Measurements from ENCODE around the gene APOL2.
"Not testable (repeated sequence)": the region's sequence is repeated elsewhere in the genome, so short reads cannot be mapped to it uniquely, and the experiment has no call there.

The APOL2 gene

DNA sequence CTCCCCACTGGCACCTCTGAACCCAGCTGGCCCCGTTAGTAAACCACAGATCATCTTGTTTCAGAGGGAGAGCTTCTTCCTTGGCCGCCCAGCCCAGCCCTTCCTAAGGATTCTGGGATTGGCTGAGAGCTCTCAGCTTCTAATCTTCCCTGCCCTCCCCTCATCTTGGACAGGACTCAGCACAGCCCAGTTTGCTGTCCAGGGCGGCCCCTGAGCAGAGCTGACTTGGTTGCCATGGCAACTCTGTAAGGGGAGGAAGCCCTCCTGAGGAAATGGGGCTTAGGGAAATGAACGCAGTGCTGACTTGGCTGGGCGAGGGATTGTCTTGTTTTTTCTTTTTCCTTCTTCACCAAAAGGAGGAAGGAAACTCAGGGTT, 42.3 kb downstream of the APOL2 start:
- Histone ChIP-seq H3K9ac (ENCODE audit: low read length) (no peak overlapping the region), H3K4me1 (ENCODE audit: control insufficient read depth, insufficient read depth, low read length) (peaks cover 26% of the 10 kb centered on the region), H3K27me3 (ENCODE audit: control insufficient read depth, insufficient read depth, low read length) (no peaks in the 10 kb centered on the region), H3K36me3 (ENCODE audit: control insufficient read depth, insufficient read depth, low read length) (no peaks in the 10 kb centered on the region), H3K4me3 (ENCODE audit: low read length) (no peak overlapping the region), H3K9me3 (ENCODE audit: control insufficient read depth, low read length) (no peaks in the 10 kb centered on the region)

DNA sequence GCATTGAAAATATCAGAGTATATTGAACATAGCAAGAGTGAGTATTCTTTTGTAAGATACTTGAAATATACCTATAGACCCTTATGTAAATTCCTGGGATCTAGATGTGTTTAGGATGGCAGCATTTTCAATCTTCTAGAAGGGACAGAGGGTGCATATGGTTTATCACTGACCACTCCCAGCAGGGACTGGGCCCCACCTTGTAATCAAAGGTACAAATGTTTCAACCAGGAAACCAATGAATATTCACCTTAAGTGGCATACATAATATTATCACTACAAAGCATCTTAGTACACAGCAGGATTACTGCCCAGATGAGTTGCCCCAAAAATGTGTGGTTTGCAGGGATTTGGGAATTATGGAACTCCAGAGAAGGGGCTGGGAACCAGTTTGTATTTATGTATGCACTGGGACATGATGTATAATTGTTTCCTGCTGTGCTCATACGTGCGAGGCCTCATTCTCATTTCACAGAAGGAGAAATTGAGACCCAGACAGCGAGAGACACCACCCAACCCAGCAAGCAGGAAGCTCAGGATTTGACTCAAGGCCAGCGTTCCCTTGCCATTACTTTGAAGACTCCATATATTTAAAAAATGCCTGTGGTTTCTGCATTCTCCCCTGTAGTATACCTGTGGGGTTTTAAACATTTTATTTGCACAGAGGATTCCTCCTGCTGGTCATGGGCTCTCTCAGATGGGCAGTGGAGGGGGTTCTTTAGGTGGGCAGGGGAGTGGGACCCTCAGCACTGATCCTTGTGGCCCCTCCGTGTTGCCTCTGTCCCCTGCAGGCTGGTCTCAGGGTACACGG, 42.9 kb downstream of the APOL2 start:
- Histone ChIP-seq H3K36me3 (ENCODE audit: control insufficient read depth, insufficient read depth, low read length) (no peaks in the 10 kb centered on the region), H3K9ac (ENCODE audit: low read length) (peak overlapping the region; percentile 15), H3K9me3 (ENCODE audit: control insufficient read depth, low read length) (no peaks in the 10 kb centered on the region), H3K4me3 (ENCODE audit: low read length) (no peak overlapping the region), H3K27me3 (ENCODE audit: control insufficient read depth, insufficient read depth, low read length) (no peaks in the 10 kb centered on the region), H3K4me1 (ENCODE audit: control insufficient read depth, insufficient read depth, low read length) (peaks cover 20% of the 10 kb centered on the region)

DNA sequence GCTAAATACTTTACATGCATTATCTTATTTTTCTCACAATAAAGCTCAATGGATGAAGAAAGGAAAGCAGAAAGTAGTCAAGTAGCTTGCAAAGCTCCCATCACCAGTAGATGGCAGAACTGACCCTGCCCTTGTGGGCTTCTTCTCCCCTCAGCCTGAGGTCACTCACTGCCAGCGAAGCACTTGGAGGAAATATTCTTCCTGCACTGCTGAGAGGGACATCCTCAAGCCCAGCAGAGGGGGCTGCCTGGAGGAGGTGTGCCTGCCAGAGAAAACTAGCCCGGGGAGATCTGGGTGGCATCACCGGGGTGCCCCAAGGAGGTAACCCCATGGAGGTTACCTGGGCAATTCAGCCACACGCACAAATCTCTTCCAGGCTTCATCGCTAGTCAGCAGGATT, 44.4 kb downstream of the APOL2 start:
- H3K9ac ChIP-seq (ENCODE audit: low read length): no peak overlapping the region
- H3K27me3 ChIP-seq (ENCODE audit: control insufficient read depth, insufficient read depth, low read length): no peaks in the 10 kb centered on the region
- H3K4me1 ChIP-seq (ENCODE audit: control insufficient read depth, insufficient read depth, low read length): peaks cover 17% of the 10 kb centered on the region
- no peaks in the 10 kb centered on the region for H3K36me3 ChIP-seq (ENCODE audit: control insufficient read depth, insufficient read depth, low read length)
- H3K9me3 ChIP-seq (ENCODE audit: control insufficient read depth, low read length): no peaks in the 10 kb centered on the region
- no peak overlapping the region for H3K4me3 ChIP-seq (ENCODE audit: low read length)

DNA sequence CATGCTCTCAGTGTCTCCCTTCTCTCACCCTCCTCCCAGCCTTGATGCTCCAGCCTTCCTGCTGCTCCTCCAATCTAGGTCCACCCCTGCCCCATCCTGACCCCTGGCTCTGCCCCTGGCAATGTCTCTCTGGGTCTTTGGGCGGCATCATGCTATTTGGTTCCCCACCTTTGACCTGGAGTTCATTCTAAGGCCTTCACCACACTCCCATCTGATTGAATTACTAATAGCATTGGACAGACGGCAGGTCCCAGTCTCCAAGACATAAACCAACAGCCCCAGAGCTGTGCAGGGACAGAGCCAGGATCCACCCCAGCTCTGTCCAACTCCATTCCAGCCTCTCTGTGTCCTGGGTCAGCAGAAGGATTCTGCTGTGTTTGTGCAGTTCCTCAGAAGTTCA, 44.9 kb downstream of the APOL2 start:
- Histone ChIP-seq H3K27me3 (ENCODE audit: control insufficient read depth, insufficient read depth, low read length) (no peaks in the 10 kb centered on the region), H3K36me3 (ENCODE audit: control insufficient read depth, insufficient read depth, low read length) (no peaks in the 10 kb centered on the region), H3K9me3 (ENCODE audit: control insufficient read depth, low read length) (no peaks in the 10 kb centered on the region), H3K9ac (ENCODE audit: low read length) (no peak overlapping the region), H3K4me1 (ENCODE audit: control insufficient read depth, insufficient read depth, low read length) (peaks cover 17% of the 10 kb centered on the region), H3K4me3 (ENCODE audit: low read length) (no peak overlapping the region)

DNA sequence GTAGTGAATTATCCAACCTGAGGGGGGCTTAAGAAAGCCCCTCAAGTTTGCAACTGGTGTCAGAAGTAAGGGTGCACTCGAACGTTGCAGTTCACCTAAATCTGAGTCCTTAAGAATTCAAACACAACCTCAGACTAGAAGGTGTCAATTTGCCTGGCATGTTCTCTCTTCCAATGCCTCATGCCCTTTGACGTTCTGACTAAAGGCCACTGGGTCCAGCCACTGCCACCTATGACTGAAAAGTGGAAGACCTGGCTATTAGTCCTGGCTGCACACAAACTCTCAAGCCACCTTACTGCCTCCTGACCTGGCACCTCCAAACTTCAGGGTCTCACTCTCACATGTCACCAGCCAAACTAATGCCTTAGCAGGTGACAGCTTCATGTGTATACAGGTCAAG, 45.8 kb downstream of the APOL2 start:
- peaks cover 17% of the 10 kb centered on the region for H3K4me1 ChIP-seq (ENCODE audit: control insufficient read depth, insufficient read depth, low read length)

DNA sequence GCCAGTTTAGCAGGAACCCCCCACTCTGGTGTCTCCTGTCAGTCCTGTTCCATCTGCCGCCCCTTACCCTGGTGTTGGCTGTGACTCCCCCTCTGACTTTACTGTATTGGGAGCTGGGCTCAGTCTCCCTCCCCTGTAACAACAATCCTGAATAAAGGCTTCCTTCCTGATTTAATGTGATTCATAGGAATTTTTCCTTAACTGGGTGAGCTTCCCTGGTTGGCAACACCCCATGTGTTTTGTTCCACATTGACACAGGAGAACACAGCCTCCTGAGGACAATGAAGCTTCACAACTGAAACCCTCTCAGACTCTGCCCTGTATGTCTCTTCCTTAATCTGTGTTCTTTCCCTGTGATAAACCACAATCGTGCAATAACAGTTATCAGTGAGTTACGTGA, 46.2 kb downstream of the APOL2 start:
- H3K27me3 ChIP-seq (ENCODE audit: control insufficient read depth, insufficient read depth, low read length): no peaks in the 10 kb centered on the region
- H3K9ac ChIP-seq (ENCODE audit: low read length): no peak overlapping the region
- H3K4me1 ChIP-seq (ENCODE audit: control insufficient read depth, insufficient read depth, low read length): peaks cover 17% of the 10 kb centered on the region
- H3K36me3 ChIP-seq (ENCODE audit: control insufficient read depth, insufficient read depth, low read length): no peaks in the 10 kb centered on the region
- no peak overlapping the region for H3K4me3 ChIP-seq (ENCODE audit: low read length)
- H3K9me3 ChIP-seq (ENCODE audit: control insufficient read depth, low read length): no peaks in the 10 kb centered on the region

More for the DNA sequence above, 45.8 kb downstream of the APOL2 start:
- Histone ChIP-seq H3K27me3 (ENCODE audit: control insufficient read depth, insufficient read depth, low read length) (no peaks in the 10 kb centered on the region), H3K36me3 (ENCODE audit: control insufficient read depth, insufficient read depth, low read length) (no peaks in the 10 kb centered on the region), H3K4me3 (ENCODE audit: low read length) (no peak overlapping the region), H3K9ac (ENCODE audit: low read length) (no peak overlapping the region), H3K9me3 (ENCODE audit: control insufficient read depth, low read length) (no peaks in the 10 kb centered on the region)

DNA sequence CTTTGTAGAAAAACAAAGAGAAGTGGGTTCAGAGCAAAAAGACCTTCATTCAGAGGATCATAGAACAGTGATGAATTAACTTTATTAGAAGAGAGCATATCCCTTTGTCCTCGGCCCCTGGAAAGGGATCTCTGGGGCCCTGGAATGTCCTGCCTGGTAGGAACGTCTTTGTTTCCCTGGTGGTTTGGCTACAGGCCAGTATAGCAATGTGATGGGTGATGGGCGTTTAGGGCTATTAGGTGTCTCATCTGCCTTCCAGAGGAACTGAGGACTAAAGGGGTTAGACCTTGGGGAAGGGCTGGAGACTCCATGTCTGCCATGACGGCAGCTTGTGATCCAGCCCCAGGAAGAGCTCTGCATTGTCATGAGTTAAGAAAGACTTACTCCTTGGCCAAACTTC, 46.8 kb downstream of the APOL2 start:
- no peaks in the 10 kb centered on the region for H3K36me3 ChIP-seq (ENCODE audit: control insufficient read depth, insufficient read depth, low read length)
- no peaks in the 10 kb centered on the region for H3K27me3 ChIP-seq (ENCODE audit: control insufficient read depth, insufficient read depth, low read length)
- no peak overlapping the region for H3K9ac ChIP-seq (ENCODE audit: low read length)
- peaks cover 17% of the 10 kb centered on the region for H3K4me1 ChIP-seq (ENCODE audit: control insufficient read depth, insufficient read depth, low read length)
- no peaks in the 10 kb centered on the region for H3K9me3 ChIP-seq (ENCODE audit: control insufficient read depth, low read length)
- H3K4me3 ChIP-seq (ENCODE audit: low read length): no peak overlapping the region

DNA sequence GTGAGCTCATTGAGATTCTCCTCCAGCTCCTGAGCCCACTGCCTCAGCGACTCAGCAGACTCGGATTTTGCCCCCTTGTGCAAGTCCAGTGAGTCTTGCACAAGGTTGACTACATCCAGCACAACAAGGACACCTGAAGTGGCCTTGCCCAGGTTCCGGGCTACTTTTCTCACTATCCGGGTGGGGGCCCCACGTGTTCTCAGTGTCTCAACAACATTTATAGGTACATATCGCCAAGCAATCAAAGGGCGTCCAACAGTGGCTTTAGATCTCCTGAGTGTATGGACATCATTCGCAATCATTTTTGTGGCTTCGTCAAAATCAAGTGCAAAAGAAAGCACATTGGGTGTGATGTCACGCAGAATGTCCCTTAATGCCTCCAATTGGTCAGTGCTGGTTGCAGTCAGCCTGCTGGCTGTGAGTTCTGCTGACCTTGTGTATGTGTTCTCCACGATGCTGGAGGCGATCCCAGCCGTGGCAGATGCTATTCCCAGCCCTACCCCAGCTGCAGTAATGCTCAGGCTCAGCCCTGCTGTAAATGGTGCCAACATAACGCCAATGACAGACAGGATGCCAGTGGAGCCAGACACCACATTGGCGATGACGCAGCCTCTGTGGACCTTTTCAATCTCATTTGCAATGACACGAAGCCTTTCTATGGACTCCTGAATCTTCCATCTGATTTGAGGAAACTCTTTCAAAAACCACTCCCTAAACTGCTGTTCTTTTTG, 48.1 kb downstream of the APOL2 start:
- Histone ChIP-seq H3K27me3 (ENCODE audit: control insufficient read depth, insufficient read depth, low read length) (no peaks in the 10 kb centered on the region), H3K4me1 (ENCODE audit: control insufficient read depth, insufficient read depth, low read length) (peaks cover 7% of the 10 kb centered on the region), H3K9ac (ENCODE audit: low read length) (no peak overlapping the region), H3K36me3 (ENCODE audit: control insufficient read depth, insufficient read depth, low read length) (no peaks in the 10 kb centered on the region), H3K4me3 (ENCODE audit: low read length) (no peak overlapping the region), H3K9me3 (ENCODE audit: control insufficient read depth, low read length) (no peaks in the 10 kb centered on the region)

DNA sequence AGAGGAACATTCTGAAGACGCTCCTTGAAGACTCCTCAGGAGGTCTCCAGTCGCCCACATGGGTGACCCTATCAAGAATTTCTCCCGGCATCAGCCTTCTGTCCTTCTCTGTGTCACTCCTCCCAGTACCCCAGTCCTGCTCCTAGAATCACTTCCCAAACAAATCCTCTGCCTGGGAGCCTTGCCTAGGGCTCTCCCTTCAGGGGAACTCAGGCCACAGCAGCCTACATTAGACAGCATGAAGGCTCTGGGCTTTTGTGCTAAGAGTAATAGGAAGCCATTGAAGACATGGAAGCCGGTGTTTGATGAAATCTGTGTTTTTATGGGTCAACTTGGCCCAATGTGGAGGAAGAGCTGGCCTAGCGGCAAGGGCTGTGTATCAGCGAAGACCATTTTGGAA, 51.5 kb downstream of the APOL2 start:
- not testable (repeated sequence) for H3K36me3 ChIP-seq (ENCODE audit: control insufficient read depth, insufficient read depth, low read length); H3K27me3 ChIP-seq (ENCODE audit: control insufficient read depth, insufficient read depth, low read length); H3K9me3 ChIP-seq (ENCODE audit: control insufficient read depth, low read length); H3K9ac ChIP-seq (ENCODE audit: low read length); H3K4me1 ChIP-seq (ENCODE audit: control insufficient read depth, insufficient read depth, low read length); H3K4me3 ChIP-seq (ENCODE audit: low read length)

DNA sequence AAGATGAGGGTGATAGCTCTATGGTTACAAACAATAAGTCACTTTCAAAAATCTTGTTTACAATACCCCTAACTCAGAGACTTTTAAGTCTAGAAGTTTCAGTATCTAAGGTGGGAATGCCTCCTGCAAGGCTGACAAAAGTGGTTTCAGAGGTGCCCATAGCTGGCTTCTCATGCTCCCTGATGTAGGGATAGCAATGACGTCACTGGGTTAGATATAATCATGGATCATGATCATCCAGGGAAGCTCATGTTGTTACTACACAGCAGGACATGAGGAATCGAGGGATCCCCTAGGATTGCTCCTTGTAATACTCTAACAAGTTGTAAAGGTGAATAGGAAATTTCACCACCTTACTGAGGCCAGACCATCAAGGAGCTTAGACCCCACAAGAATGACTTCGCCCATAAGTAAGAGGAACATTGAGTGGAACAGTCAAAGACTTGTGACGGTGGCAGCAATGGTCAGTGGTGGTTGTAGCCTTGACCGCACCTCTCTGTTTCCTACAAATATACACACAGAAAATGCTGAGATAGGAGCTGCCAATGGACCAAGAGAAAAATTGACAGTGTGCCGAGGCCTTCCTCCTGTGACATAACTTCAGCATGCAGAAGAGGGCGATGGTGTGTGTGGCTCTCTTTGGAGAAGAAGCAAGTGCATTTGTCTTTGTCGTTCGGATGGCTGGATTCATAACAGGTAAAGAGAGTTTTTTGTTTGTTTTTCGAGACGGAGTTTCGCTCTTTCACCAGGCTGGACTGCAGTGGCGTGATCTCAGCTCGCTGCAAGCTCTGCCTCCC, 53.3 kb downstream of the APOL2 start:
- Histone ChIP-seq H3K4me3 (ENCODE audit: low read length) (no peak overlapping the region), H3K9ac (ENCODE audit: low read length) (no peak overlapping the region), H3K4me1 (ENCODE audit: control insufficient read depth, insufficient read depth, low read length) (peaks cover 6% of the 10 kb centered on the region), H3K36me3 (ENCODE audit: control insufficient read depth, insufficient read depth, low read length) (no peaks in the 10 kb centered on the region), H3K9me3 (ENCODE audit: control insufficient read depth, low read length) (no peaks in the 10 kb centered on the region), H3K27me3 (ENCODE audit: control insufficient read depth, insufficient read depth, low read length) (no peaks in the 10 kb centered on the region)

DNA sequence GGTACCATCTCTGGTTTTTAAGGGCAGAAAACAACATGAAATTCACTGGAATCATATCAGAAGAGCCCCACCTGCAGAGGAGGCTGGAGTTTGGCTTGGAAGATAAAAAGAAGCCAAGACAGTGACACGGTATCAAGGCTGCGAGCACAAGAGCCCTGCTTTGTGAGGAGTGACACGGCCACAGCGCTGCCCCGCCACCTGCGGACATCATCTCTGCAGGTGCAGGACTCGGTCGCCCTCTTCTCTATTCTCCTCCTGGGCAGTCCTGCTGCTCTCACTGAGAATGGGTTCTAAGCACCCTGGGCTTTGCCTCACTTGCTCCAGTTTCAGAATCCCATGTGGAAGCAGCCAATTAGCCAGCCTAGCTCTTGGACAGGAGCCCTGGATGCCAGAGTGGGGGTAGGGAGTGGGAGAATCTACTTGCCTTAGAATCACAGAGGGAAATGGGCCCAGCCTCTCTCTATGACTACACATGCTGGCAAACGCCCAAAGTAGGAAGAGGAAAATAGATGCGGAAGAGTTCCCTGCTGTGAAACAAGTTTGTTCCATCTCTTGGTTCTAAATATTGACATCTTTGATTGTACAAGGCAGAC, 54.8 kb downstream of the APOL2 start:
- no peaks in the 10 kb centered on the region for H3K9me3 ChIP-seq (ENCODE audit: control insufficient read depth, low read length)
- no peaks in the 10 kb centered on the region for H3K36me3 ChIP-seq (ENCODE audit: control insufficient read depth, insufficient read depth, low read length)
- peaks cover 10% of the 10 kb centered on the region for H3K4me1 ChIP-seq (ENCODE audit: control insufficient read depth, insufficient read depth, low read length)
- H3K27me3 ChIP-seq (ENCODE audit: control insufficient read depth, insufficient read depth, low read length): no peaks in the 10 kb centered on the region
- H3K4me3 ChIP-seq (ENCODE audit: low read length): no peak overlapping the region
- H3K9ac ChIP-seq (ENCODE audit: low read length): no peak overlapping the region

DNA sequence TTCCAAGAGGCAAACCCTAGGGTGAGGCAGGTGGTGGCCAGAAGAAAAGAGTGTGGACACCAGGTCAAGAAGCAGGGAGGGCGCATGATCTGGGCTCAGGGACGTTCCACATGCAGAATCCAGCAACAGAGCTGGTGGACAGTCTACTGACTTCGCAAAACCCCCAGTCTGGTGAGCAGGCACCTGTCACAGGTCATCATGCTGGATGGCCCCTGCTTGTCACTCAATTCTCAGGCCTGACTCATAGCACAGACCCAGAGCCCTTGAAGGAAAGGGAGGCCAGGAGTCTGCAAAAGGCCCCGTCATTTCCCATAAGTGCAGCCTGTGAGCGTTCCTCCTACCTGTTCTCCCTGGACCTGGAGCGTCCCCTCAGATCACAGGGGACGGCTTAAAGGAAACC, 55.9 kb downstream of the APOL2 start:
- Histone ChIP-seq H3K4me3 (ENCODE audit: low read length) (no peak overlapping the region), H3K4me1 (ENCODE audit: control insufficient read depth, insufficient read depth, low read length) (peaks cover 10% of the 10 kb centered on the region)

More for the DNA sequence above, 55.9 kb downstream of the APOL2 start:
- H3K27me3 ChIP-seq (ENCODE audit: control insufficient read depth, insufficient read depth, low read length): no peaks in the 10 kb centered on the region
- no peaks in the 10 kb centered on the region for H3K36me3 ChIP-seq (ENCODE audit: control insufficient read depth, insufficient read depth, low read length)
- no peaks in the 10 kb centered on the region for H3K9me3 ChIP-seq (ENCODE audit: control insufficient read depth, low read length)
- no peak overlapping the region for H3K9ac ChIP-seq (ENCODE audit: low read length)
